HG03280 (cell line): ENCODE results near the gene PRKCE.

Source experiments
- ATAC-seq: cut with Tn5 transposase; IDR thresholded peaks from one replicate; pipeline ENCODE4 v1.9.1; 2021; ENCODE audit warnings: mild to moderate bottlenecking, moderate library complexity; ENCODE audit not compliant: unreplicated experiment

PRKCE gene

DNA sequence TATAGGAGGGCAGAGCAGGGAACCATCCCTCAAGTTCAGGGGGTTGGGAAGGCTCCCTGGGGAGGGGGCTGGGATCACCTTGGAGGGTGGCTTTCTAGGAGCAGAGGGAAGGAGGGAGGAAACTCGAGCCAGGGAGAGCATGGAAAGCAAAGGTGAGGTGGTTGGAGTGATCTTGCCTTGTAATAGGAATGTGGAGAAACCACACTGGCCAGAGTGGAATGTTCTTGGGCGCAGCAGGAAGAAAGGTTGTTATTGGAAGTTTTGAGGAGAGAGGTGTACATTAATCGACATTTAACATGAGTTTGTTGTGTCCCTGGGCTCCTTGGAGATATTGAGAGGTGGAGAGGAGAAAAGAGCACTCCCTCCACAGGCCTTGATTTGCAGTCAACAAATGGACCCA is 272.2 kb downstream of the PRKCE start:
- ATAC-seq = no peak

GRCh38 chr2:45925026-45925425 is 273.6 kb downstream of the PRKCE start:
- no peak for ATAC-seq

GRCh38 chr2:45925636-45926366 is 274.3 kb downstream of the PRKCE start:
- ATAC-seq = no peak

- no peak for ATAC-seq
Observed at GRCh38 chr2:45928946-45929345, 277.5 kb downstream of the PRKCE start.

DNA sequence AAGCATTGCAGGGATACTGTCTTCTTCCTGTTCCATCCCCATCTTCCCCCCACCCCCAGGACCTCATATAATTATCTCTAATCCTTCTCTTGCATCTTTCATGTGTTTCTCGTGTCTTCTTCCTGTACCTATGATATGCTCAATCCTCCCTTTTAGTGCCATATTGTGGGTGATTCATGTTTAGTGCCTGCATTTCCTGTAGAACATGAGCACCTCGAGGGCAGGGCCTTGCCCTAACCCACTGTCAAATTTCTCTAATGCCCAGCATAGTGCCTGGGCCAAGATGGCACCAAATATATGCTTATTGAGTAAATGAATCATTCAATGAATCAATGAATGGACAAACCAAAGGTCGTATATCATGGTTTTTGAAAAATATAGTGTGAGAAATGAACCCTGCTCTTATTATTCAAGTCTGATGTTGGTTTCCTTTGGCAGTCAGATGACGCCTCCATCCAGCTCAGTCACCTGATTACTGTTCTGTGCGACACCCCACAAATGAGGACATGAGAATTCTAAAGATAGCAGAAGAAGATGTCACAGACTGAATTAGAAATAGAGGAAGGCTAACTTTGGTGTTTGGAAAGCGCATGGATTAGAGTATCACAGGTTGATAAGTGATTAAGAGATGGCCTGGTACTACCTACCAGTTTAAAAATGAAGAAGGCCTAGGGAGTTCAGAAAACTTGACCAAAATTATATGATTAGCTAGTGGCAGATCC is 278.4 kb downstream of the PRKCE start:
- no peak for ATAC-seq

- ATAC-seq = no peak
Observed at GRCh38 chr2:45930396-45930792, 278.9 kb downstream of the PRKCE start.

DNA sequence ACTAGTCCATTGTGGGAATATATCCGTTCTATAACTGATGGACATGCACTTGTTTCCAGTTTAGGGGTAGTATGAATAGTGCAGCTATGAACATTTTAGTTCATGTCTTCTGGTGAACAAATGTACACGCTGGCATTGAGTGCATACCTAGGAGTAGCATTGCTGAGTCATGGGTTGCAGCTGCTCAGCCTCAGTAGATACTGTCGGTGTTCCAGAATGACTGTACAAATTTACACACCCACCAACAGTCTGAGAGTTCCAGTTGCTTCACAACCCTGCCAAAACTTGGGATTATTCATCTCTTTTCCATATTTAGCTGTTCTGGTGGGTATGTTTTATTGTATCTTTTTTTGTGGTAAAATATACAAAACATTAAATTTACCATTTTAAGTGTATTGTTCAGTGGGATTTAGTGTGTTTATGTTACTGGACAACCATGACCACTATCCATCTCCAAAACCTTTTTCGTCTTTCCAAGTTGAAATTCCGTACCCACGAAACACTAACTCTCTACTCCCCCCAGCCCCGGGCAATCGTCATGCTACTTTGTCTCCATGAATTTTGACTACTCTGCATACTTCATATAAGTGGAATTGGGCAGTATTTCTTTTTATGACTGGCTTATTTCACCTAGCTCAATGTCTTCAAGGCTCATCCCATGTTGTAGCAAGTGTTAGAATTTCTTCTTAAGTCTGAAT is 281.0 kb downstream of the PRKCE start:
- ATAC-seq = no peak

DNA sequence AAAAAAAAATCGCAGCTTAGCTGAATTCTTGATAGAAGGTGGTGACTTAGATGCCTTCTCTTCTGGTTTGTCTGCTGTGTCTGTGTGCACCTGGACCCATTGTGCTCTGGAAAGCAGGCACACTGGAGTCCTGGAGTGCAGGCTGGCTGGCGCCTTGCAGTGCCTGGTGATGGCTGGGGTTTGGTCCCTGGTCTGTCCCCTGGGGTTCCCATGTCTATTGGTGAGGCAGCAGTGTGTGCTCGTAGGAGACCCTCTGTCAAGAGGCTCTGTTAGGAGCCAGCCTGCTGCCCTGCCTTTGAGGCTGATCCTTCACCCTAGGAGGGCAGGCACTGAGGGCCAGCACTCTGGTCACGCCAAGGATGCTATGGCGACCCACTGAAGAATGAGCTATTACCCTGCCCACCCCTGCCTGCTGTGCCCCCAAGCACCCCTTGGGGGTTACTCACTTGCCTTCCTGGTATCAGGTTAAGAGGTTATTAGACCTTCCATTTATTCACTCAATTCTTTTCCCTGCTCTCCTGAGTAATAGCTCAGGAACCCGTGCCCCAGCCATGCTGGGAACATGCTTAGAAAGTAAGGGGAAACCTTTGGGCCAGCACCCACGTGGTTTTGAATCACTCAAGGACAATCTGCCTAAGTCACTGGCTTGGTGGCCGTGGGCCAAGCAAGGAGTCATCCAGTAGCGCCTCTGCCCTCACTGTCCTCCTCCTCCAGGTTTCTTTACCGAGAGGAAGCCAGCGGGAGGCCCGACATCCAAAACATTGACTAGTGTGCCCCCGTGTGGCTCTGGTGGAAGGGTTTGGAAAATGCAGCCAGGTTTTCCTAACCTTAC is 284.5 kb downstream of the PRKCE start:
- no peak for ATAC-seq

DNA sequence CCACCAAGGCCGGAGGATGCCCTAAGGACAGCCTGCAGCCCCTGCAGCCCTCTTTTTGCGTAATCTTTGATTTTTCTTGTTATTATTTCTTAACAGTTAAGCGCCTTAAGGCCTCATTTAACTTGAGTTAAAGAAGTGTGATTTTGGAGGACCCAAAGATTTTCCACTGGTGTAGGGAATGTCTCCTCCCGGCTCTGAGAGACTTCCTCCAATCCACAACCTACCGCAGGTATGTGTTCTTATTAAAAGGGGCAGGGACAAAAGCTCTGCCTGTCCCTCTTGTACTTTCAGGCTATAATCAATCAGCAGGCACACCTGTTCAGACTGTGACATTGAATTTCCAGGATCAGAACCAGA is 285.1 kb downstream of the PRKCE start:
- ATAC-seq = no peak

GRCh38 chr2:45937990-45938389 is 286.5 kb downstream of the PRKCE start:
- ATAC-seq = no peak

- ATAC-seq = no peak
Observed at GRCh38 chr2:45938649-45939511, 287.4 kb downstream of the PRKCE start.

GRCh38 chr2:45941531-45942236 is 290.2 kb downstream of the PRKCE start:
- ATAC-seq = no peak

DNA sequence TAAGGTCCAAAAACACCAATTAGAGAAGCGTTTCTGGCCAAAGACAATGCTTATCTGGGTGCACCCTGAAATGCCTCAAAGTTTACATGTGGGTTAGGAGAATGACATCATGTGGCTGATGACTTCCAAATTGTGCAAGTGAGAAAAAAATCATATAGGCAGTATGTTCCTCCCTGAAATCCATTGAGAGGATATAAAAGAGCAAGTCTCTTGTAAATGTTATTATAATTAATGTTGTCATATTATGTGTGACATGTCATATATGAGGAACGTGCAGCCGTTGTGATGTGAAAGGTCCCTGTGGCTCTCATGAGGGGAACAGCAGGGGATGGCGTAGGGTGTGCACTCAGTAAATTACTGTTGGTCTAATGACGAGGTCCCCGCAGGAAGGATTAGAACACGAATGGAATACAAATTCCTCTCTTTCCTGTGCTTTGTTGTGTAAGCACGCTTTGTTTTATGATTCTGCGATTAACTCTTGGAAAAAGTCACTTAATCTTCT is 290.8 kb downstream of the PRKCE start:
- no peak for ATAC-seq

GRCh38 chr2:45943219-45944044 is 292.0 kb downstream of the PRKCE start:
- ATAC-seq = no peak

DNA sequence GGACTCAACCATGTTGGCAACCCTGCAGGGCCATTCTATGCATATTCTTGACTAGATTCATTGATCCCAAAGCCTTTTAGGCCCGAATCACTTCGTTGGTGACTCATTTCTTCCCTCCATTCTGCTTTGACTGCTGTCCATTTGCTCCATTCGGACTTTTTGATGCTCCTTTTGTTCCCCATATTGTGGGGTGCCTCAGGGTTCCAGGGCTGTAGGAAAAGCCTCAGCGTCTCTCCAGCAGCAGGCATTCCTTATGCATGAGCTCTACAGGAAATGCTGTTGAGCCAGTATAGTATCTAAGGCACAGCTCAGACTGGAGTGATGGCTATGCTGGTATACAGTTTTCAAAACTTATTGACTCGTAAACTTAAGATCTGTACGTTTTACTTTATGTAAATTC is 292.6 kb downstream of the PRKCE start:
- ATAC-seq = no peak

DNA sequence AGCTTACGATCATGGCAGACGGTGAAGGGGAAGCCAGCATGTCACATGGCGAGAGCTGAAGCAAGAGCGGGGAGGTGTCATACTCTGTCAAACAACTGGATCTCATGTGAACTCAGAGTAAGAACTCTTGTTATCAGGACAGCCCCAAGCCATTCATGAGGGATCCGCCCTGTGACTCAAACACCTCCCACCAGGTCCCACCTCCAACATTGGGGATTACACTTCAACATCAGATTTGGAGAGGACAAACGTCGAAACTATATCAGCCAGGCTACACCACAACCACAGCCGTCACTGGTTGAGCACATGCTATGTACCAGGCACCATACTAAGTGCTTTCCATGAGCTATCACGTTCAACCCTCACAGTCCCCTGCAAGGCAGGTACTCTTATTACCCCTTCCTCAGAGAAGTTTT is 293.8 kb downstream of the PRKCE start:
- no peak for ATAC-seq

DNA sequence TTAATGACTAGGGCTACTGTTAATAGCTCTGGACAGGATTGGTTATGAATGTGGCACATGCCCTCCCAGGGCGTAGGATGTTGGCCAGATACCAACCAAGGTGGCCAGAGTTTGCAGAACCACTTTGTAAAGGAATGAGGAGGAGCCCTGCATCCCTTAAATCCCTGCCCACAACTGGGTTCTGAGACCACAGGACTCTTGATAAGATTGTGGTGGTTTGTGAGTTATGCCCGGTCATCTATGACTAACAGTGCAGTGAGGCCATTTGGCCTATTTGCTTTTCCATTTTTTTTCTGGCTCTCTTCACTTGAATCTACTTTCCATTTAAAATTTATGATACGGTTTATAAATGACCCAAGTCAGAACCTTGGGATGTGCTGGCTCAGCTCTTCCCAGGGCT is 294.5 kb downstream of the PRKCE start:
- no peak for ATAC-seq

DNA sequence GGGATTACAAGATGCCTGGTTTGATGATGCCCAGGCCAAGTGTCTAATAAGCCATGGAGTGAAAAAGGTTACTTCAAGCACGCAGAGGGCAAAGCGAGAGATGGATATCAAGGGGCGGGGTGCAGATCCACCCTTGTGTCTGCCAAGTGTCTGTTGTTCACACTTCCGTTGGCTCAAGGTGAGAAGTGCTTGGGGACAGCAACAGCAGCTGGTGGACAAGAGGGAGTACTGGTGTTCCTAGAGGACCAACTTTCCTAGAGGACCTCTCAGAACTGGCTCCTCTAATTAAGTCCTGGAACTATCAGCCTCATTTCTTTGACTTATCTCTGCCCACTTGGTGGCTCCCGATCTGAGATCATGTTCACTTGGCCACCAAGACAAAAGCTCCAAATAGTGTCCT is 299.1 kb downstream of the PRKCE start:
- no peak for ATAC-seq
